H9 (cell line): Measurements from ENCODE around the gene CD2. TPM values are rescaled to one million over a fixed set of nuclear protein-coding genes. Genes with fewer than 3 reads are reported as not detected.

ENCODE experiments used
- DNase-seq: peaks from one replicate; pipeline ENCODE4 v3.0.0-alpha.2; 2017
- H2AFZ ChIP-seq: one replicate; pipeline ENCODE4 v1.6.1; 2013; ENCODE audit warnings: mild to moderate bottlenecking, low read length, control low read depth, moderate library complexity
- H2AK5ac ChIP-seq: 2 replicates; pipeline ENCODE4 v1.6.1; 2013; ENCODE audit warnings: low read length, control low read depth, mixed read lengths; ENCODE audit not compliant: insufficient read length
- H2BK120ac ChIP-seq: one replicate; pipeline ENCODE4 v1.6.1; 2013; ENCODE audit warnings: low read depth, mild to moderate bottlenecking, low read length, control low read depth, inconsistent platforms; ENCODE audit not compliant: poor library complexity, severe bottlenecking
- H2BK12ac ChIP-seq: 2 replicates; pipeline ENCODE4 v1.6.1; 2013; ENCODE audit warnings: low read length, control low read depth, mixed read lengths, low read depth; ENCODE audit not compliant: insufficient read length
- H2BK15ac ChIP-seq: 2 replicates; pipeline ENCODE4 v1.6.1; 2013; ENCODE audit warnings: low read depth, low read length, control low read depth
- H2BK20ac ChIP-seq: one replicate; pipeline ENCODE4 v1.6.1; 2013; ENCODE audit warnings: low read depth, mild to moderate bottlenecking, low read length, control low read depth, inconsistent platforms; ENCODE audit not compliant: poor library complexity, severe bottlenecking
- H2BK5ac ChIP-seq: 2 replicates; pipeline ENCODE4 v1.6.1; 2013; ENCODE audit warnings: low read length, control low read depth, mixed read lengths; ENCODE audit not compliant: insufficient read length
- H3K14ac ChIP-seq: 2 replicates; pipeline ENCODE4 v1.6.1; 2013; ENCODE audit warnings: low read length, control low read depth; ENCODE audit not compliant: insufficient read depth
- H3K18ac ChIP-seq: 2 replicates; pipeline ENCODE4 v1.6.1; 2013; ENCODE audit warnings: low read depth, mild to moderate bottlenecking, mixed read lengths, low read length, control low read depth; ENCODE audit not compliant: insufficient read length
- H3K23ac ChIP-seq: 2 replicates; pipeline ENCODE4 v1.6.1; 2013; ENCODE audit warnings: low read length, control low read depth, mixed read lengths, low read depth; ENCODE audit not compliant: insufficient read length
- H3K23me2 ChIP-seq: 2 replicates; pipeline ENCODE4 v1.6.1; 2013; ENCODE audit warnings: low read depth, mild to moderate bottlenecking, mixed read lengths, low read length, control low read depth; ENCODE audit not compliant: insufficient read length, poor library complexity, severe bottlenecking
- H3K27ac ChIP-seq: 2 replicates; pipeline ENCODE4 v1.5.1; 2013; ENCODE audit warnings: low read length, control low read depth, mixed read lengths, low read depth; ENCODE audit not compliant: insufficient read length
- H3K27me3 ChIP-seq: 2 replicates; pipeline ENCODE4 v1.6.1; 2013; ENCODE audit warnings: low read length, control low read depth, inconsistent platforms; ENCODE audit not compliant: insufficient read depth
- H3K4ac ChIP-seq: 2 replicates; pipeline ENCODE4 v1.6.1; 2013; ENCODE audit warnings: low read depth, mild to moderate bottlenecking, control low read depth, inconsistent platforms, low read length, moderate library complexity
- H3K4me1 ChIP-seq: 2 replicates; pipeline ENCODE4 v1.6.1; 2013; ENCODE audit warnings: low read length, control low read depth, inconsistent platforms; ENCODE audit not compliant: insufficient read depth
- H3K4me2 ChIP-seq: 2 replicates; pipeline ENCODE4 v1.6.1; 2013; ENCODE audit warnings: low read length, control low read depth, mixed read lengths; ENCODE audit not compliant: insufficient read length, insufficient read depth
- H3K56ac ChIP-seq: 2 replicates; pipeline ENCODE4 v1.6.1; 2013; ENCODE audit warnings: low read depth, mild to moderate bottlenecking, mixed read lengths, low read length, control low read depth; ENCODE audit not compliant: insufficient read length
- H3K79me1 ChIP-seq: 2 replicates; pipeline ENCODE4 v1.6.1; 2013; ENCODE audit warnings: low read depth, mild to moderate bottlenecking, moderate library complexity, low read length, control low read depth, inconsistent platforms; ENCODE audit not compliant: insufficient read depth, poor library complexity, severe bottlenecking
- H3K79me2 ChIP-seq: 2 replicates; pipeline ENCODE4 v1.6.1; 2013; ENCODE audit warnings: low read length, control low read depth, inconsistent platforms; ENCODE audit not compliant: insufficient read depth
- H3K9ac ChIP-seq: 2 replicates; pipeline ENCODE4 v1.6.1; 2013; ENCODE audit warnings: low read length, control low read depth, mixed read lengths; ENCODE audit not compliant: insufficient read length; ENCODE audit errors: extremely low read depth
- H3K9me3 ChIP-seq: one replicate; pipeline ENCODE4 v1.6.1; 2013; ENCODE audit warnings: low read depth, low read length, inconsistent platforms; ENCODE audit not compliant: control insufficient read depth
- H3T11ph ChIP-seq: one replicate; pipeline ENCODE4 v1.6.1; 2013; ENCODE audit warnings: mild to moderate bottlenecking, low read length, control low read depth, inconsistent platforms
- H4K20me1 ChIP-seq: one replicate; pipeline ENCODE4 v1.6.1; 2013; ENCODE audit not compliant: control insufficient read depth, insufficient read length, insufficient read depth
- H4K5ac ChIP-seq: 2 replicates; pipeline ENCODE4 v1.6.1; 2013; ENCODE audit warnings: low read depth, mild to moderate bottlenecking, mixed read lengths, low read length, control low read depth; ENCODE audit not compliant: insufficient read length
- H4K8ac ChIP-seq: replicated peaks from 2 replicates; pipeline ENCODE4 v1.6.1; 2013; ENCODE audit warnings: low read length, control low read depth, mixed read lengths, low read depth; ENCODE audit not compliant: insufficient read length
- H4K91ac ChIP-seq: 2 replicates; pipeline ENCODE4 v1.6.1; 2013; ENCODE audit warnings: low read depth, mild to moderate bottlenecking, moderate library complexity, mixed read lengths, low read length, control low read depth; ENCODE audit not compliant: insufficient read length
- H3K27ac Mint-ChIP-seq, 3 experiments: 2 replicates in 2 of 3; 3 replicates in 1 of 3; pipeline ENCODE4 v1.8.0; 2020 to 2021; ENCODE audit warnings: mixed read lengths in 3 of 3, mild to moderate bottlenecking in 1 of 3, moderate library complexity in 1 of 3
- H3K27me3 Mint-ChIP-seq: 2 replicates; pipeline ENCODE4 v1.8.0; 2021; ENCODE audit warnings: low read depth, mild to moderate bottlenecking, moderate library complexity, mixed read lengths
- H3K36me3 Mint-ChIP-seq, 3 experiments: 2 replicates in 2 of 3; 3 replicates in 1 of 3; pipeline ENCODE4 v1.8.0; 2020 to 2021; ENCODE audit warnings: low read depth in 3 of 3, mixed read lengths in 3 of 3; ENCODE audit not compliant: insufficient read depth in 1 of 3
- H3K4me1 Mint-ChIP-seq, 2 experiments: 2 replicates each; pipeline ENCODE4 v1.8.0; 2020; ENCODE audit warnings: mixed read lengths in 2 of 2
- H3K4me3 Mint-ChIP-seq, 2 experiments: 2 replicates in 1 of 2; 3 replicates in 1 of 2; pipeline ENCODE4 v1.8.0; 2020 to 2021; ENCODE audit warnings: mild to moderate bottlenecking in 2 of 2, mixed read lengths in 2 of 2, moderate library complexity in 1 of 2
- H3K9me3 Mint-ChIP-seq, 2 experiments: 2 replicates in 1 of 2; 3 replicates in 1 of 2; pipeline ENCODE4 v1.8.0; 2020; ENCODE audit warnings: mild to moderate bottlenecking in 2 of 2, mixed read lengths in 2 of 2, moderate library complexity in 1 of 2
- WGBS: extraction: QIAGEN DNeasy Blood & Tissue Kit; methylation state at CpG from one replicate; pipeline ENCODE4 v1.1.7; 2013; ENCODE audit warnings: missing lambda C conversion rate, low lambda C conversion rate, mixed read lengths; ENCODE audit not compliant: insufficient read length; ENCODE audit errors: extremely low coverage; 5-methylcytosine and 5-hydroxymethylcytosine counted together
- total RNA-seq: library from RNA; stranded (reverse); gene quantifications from 2 replicates; pipeline ENCODE4 v1.2.1, GENCODE V29; 2021
- TF ChIP-seq, protein P1 (sequence below): fragments of 200-600 bp; sonication (generic); conservative IDR thresholded peaks from 3 replicates; pipeline ENCODE4 v1.8.0; 2021; ENCODE audit warnings: antibody characterized with exemption, mild to moderate bottlenecking

The CD2 gene
- total RNA-seq, 1 experiment from 2014 or later, result not detected

DNA sequence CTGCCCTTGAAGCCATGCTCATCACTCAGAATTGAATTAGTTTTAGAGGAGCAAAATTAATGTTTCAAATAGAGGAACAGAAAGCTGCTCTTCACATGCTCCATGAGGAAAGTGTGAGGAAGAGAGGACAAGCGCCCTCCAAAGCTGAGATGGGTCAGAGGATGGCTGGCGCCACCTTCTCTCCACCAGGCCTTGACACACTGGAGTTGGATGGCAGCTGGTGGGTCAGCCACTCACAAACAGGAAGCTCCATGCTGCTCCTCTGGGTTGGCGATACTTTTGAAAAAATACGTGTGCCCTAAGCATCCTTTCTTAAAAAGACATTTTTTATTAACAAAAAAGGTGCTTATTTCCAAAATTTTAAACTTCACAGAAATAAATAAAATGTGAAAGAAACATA is 3.1 kb upstream of the CD2 start:
- Histone ChIP-seq H4K20me1 (no peaks in the 10 kb centered on the region), H2BK12ac (no peak overlapping the region), H3K23me2 (no peaks in the 10 kb centered on the region), H3K23ac (no peak overlapping the region), H4K91ac (no peak overlapping the region), H2AFZ (no peak overlapping the region), H3K18ac (no peak overlapping the region), H2BK120ac (no peak overlapping the region), H2AK5ac (no peak overlapping the region), H3K9me3 (peaks cover 8% of the 10 kb centered on the region), H3K27ac (no peak overlapping the region), H2BK20ac (no peak overlapping the region), H3K79me2 (no peaks in the 10 kb centered on the region), H3K56ac (no peak overlapping the region), H3K4me2 (no peak overlapping the region), H2BK5ac (no peak overlapping the region), H3K9ac (no peak overlapping the region), H3K79me1 (no peaks in the 10 kb centered on the region), H4K8ac (no peak overlapping the region), H3K14ac (no peak overlapping the region), H3K27me3 (no peaks in the 10 kb centered on the region), H3T11ph (no peak overlapping the region), H3K4ac (no peak overlapping the region), H2BK15ac (no peak overlapping the region), H3K4me1 (no peaks in the 10 kb centered on the region), H4K5ac (no peak overlapping the region)
- Mint-ChIP-seq H3K4me1 (no peaks in the 10 kb centered on the region), H3K27me3 (no peaks in the 10 kb centered on the region; the same call in 1 of the 2 replicates), H3K36me3 (peaks cover 3 to 14% (median 7%) of the 10 kb centered on the region in 3 experiments; a peak in 5 of 7 replicates), H3K9me3 (peaks cover 23 to 25% of the 10 kb centered on the region in 2 experiments; a peak in 4 of 5 replicates), H3K27ac (no peak overlapping the region; a peak in 1 of 7 replicates), H3K4me3 (no peak overlapping the region)
- no CpG with 5 or more reads among the region's 4 CpGs for WGBS
- TF ChIP-seq, protein P1, sequence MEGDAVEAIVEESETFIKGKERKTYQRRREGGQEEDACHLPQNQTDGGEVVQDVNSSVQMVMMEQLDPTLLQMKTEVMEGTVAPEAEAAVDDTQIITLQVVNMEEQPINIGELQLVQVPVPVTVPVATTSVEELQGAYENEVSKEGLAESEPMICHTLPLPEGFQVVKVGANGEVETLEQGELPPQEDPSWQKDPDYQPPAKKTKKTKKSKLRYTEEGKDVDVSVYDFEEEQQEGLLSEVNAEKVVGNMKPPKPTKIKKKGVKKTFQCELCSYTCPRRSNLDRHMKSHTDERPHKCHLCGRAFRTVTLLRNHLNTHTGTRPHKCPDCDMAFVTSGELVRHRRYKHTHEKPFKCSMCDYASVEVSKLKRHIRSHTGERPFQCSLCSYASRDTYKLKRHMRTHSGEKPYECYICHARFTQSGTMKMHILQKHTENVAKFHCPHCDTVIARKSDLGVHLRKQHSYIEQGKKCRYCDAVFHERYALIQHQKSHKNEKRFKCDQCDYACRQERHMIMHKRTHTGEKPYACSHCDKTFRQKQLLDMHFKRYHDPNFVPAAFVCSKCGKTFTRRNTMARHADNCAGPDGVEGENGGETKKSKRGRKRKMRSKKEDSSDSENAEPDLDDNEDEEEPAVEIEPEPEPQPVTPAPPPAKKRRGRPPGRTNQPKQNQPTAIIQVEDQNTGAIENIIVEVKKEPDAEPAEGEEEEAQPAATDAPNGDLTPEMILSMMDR, result no peak
- no peak for DNase-seq
